GM21723 (cell line): ENCODE measurements around the gene CADPS.

Source experiments
- ATAC-seq: cut with Tn5 transposase; IDR thresholded peaks from one replicate; pipeline ENCODE4 v1.9.1; 2021; ENCODE audit warnings: mild to moderate bottlenecking, moderate library complexity; ENCODE audit not compliant: unreplicated experiment

CADPS gene

DNA sequence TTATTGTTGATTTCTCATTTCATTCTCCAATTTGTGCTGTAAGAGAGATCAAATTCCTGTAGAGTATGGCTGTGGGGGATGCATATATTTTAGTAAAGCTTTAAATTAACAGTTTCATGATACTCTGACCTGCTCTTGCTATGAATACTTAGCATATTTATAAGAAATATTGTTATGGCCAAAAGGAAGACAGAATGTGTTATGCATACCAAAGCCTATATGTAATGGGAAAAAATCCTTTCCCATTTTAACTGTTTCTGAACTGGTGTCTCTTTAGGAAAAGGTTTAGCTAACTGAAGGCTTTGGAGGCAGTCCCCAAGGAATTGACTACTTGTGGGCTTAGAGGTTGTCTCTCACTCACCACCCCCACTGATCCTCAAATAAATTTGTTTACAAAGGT lies 59.2 kb downstream of the CADPS start:
- ATAC-seq, result no peak

DNA sequence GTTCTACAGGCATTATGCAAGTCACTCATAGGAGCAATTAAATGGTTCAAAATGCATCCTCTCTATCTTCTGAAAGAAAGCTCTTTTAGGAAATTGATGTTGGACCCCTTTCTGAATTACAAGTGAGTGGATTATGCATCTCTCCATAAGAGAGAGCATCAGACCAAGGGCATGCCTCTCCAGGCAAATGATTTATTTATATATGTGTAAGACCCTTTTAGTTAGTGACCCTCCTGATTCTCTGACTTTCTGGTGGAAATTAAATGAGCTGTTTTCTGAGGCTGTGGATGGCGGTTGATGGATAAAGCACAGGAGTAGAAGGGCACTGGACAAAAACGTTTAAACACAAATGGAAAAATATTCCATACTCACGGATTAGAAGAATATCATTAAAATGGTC lies 62.6 kb downstream of the CADPS start:
- ATAC-seq, result no peak

DNA sequence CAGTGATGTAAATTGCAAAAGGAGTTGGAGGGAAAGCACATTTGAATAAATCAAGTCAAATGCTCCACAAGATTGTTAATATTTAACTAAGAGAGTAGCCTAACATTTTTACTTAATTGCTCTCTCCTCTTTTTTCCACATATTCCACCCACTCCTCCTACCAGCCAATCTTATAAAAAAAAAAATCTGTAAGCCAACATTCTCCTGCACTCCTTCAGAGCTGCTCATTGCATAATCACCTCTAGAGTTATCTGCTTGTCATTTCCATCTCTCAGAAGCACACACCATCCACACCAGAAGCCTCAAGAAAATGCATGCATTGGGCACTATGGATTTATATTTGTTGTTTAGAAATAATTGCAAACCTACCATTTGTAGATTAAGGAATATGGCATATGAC lies 64.1 kb downstream of the CADPS start:
- no peak for ATAC-seq

DNA sequence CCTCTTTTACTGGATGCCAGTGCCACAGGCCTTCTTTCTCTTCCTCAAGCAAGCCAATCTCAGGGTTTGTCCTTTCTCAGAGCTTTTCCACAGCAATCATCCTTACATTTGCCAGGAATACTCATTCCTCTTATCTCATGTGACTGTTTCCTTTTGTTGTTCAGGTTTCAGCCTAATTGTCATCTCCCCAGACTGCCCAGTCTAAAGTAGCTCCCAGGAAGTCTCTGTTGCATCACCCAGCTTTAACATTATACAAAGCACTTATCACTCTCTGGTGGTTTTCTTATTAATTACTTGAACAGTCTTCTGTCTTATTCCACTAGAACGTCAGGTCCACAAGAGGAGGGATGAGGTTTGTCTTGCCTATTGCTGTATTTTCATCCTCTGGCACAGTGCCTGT lies 65.8 kb downstream of the CADPS start:
- ATAC-seq, result no peak

DNA sequence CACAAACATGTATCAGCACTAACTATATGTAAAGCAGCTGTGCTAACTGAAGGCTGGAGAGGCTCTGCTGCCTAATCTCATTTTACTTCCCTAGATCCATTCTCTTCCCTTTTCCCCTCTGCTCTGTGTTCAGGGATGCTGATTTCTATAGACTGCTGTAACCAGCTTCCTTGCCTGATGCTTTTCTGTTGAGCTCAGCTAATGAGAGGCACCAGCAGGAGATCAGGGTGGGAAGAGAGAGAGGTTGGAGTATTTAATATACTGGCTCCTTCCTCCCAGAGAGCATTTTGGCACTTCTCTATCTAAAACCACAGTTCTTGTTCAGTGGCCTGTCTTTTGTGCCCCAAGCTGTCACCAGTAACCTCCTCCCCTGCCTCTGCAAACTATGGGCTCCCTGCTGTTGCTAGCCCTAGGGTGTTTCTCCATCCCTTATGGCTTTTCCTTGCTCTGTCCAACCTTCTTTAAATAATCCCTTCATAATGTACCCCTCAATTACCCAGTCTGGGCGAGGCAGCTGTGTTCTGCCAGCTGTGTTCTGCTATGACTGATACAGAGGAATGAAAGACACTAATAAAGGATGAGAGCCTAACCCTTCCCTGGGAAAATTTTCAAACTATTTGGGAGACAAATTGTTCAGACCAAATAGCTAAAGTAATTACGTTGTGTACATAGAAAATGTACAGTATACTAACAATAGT lies 69.5 kb downstream of the CADPS start:
- no peak for ATAC-seq

DNA sequence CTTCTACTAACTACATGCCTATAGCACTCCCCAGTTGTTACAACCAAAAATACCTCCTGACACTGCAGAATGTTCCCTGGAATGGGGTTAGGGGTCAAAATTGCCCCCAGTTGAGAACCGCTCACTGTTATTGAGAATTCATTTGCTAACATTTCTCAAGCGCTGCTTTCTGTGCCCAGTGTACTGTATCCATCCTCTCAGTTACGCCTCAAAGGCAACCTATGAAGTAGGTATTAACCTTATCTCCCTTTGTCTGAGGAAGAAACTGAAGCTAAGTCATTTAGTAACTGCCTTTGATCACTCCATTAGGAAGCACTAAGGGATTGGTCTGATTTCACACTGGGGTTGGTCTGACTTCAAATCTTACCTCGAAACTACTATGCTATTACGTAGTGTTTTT lies 70.1 kb downstream of the CADPS start:
- no peak for ATAC-seq

DNA sequence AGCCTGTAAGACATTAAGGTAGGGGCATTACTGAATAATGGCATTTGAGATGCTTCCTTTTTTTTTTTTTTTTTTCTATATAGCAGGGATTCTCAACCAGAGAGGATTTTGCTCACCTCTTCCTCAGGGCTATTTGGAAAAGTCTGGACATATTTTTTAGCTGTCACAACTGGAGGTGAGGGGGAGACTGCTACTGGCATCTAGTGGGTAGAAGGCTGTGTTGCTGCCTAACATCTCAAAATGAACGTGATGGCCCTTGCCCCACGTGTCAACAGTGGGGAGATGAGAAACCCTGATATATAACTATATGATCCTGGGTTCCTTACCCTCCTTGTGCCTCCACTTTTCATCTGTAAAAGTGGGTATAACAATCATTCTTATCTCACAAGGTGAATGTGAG lies 71.9 kb downstream of the CADPS start:
- no peak for ATAC-seq

DNA sequence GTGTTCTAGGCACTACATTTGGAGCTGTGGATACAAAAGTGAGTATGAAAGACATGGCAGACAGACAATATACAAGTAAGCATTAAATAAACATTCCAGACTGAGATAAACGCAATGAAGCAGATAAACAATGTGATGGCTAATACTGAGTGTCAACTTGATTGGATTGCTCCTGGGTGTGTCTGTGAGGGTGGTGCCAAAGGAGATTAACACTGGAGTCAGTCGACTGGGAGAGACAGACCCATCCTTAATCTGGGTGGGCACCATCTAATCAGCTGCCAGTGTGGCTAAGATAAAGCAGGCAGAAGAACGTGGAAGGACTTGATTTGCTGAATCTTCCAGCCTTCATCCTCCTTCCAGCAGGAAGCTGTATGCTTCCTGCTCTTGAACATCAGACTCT lies 77.2 kb downstream of the CADPS start:
- no peak for ATAC-seq

DNA sequence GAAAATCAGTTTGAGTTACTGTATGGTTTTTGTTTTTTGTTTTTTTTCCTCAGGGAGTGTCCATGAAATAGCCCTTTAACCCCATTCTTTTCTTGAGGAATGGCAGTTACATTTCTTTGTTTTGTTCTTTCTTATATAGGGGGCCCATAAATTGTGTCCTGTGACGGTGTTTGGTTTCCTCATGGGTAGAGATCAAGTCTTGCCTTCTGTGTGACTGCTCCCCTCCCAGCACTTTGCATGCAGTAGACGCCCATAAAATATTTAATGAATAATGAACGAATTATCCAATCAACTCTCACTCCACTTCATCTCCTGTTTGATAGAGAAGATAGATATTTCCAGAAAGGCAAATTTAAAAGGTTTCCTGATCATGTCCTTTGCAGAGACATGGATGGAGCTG lies 78.1 kb downstream of the CADPS start:
- ATAC-seq, result no peak

DNA sequence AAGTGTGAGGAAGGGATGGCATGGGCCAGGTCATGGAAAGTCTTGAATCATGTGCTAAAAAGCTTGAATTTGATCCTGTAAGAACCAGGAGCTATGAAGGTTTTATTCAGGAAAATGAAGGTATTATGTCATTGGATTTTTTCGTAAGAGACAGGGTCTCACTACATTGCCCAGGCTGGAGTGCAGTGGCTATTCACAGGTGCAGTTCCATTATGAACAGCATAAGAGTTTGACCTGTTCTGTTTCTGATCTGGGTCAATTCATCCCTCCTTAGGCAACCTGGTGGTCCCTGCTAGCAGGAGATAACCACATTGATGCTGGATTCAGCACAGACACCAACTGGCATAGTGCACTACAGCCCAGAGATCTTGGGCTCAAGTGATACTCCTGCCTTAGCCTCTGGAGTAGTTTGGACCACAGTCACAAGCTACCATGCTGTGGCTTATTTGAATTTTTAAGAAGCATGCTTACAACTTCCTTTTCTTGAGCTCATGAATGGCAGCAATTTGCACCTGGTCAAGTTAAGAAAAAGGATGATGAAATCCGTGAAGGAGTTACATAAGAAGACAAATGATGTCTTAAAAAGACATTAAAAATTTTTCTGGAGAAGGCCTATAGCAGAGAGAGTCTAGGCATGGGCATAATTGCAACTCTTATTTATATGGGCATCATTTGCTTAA lies 79.1 kb downstream of the CADPS start:
- ATAC-seq, result no peak

DNA sequence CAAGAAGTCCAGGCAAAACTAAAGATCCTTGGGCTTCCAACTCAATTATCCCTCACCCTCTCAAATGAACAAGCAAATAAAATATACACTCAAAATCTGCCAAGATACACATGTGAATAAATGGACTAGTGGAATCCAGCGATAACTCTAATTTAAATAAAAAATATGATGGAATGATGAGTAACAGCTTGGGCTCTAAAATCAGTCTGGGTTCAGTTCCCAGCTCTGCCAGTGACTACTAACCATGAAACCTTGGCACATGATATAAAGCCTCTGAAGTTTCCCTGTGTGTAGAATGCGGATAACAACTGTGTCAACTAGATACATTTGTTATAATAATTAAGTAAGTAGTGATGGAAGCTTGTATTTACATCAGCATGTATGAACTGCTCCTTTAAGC lies 81.3 kb downstream of the CADPS start:
- no peak for ATAC-seq

DNA sequence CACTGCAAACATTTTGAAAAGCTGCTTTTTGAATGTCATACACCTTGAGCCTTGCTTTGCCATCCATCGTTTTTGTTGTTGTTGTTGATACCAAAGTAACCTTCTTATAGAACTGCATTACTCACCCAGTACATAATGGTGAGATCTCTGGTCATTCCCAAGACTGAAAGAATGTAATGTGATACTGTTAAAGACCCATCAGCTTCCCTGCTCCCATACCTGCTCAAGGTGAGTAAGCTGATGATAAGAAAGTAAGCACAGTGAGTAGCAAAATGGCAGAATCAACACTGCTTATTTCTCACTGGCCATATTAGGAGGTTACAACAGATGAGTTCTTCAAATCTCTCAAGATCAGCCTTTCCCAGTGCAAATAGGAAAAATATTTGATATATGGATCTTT lies 89.8 kb downstream of the CADPS start:
- ATAC-seq, result no peak

DNA sequence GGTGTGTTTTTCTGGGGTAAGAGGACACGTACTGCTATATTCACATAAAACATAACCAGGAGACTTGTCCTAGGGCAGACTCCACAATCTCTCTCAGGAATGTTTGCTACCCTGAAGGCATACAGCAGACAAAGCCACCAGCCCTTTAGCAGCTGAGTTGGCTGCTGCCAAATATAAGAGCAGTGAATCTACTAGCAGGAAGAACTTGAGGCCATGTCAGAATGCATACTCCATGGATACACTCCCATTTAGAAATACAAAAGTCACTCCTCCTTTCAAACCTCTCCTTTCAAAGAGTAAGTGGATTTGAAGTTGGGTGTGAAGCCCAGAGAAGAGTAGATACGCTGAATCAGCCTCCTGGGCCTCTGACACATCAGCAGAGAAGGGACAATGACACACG lies 94.1 kb downstream of the CADPS start:
- ATAC-seq, result no peak

DNA sequence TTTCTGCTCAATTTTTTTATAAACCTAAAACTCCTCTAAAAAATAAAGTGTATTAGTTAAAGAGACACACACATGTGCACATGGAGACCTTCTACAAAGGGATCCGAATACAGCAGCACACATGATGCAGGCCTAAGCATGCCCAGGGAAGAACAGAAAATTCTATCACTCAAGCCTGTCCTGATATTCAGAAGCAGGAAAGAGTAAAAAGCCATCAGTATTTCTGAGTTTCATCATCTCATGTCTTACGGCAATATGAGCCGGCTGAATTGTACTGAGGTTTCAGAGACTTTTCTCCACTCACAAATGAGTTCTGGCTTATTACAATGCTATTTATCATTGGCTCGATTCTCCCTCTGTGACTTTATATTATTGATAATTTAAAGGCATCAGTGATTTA lies 97.5 kb downstream of the CADPS start:
- no peak for ATAC-seq

DNA sequence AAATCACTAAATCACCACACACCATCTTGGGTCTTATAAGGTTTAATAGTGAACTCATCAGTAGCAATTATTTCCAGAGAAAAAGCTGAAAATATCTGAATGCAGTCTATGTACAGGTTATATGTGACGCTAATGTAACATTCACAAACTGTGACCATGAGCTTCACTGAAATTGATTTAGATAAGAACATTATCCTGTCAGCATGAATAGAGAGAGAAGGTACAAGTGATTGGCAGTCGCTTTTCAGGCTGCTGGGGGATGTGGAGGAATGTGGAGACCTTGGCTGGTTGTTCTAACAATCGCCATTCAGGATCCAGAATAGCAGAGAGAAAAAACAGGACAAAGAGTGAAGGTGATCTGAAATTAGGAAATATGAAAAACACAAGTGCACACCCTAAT lies 98.1 kb downstream of the CADPS start:
- ATAC-seq, result no peak

DNA sequence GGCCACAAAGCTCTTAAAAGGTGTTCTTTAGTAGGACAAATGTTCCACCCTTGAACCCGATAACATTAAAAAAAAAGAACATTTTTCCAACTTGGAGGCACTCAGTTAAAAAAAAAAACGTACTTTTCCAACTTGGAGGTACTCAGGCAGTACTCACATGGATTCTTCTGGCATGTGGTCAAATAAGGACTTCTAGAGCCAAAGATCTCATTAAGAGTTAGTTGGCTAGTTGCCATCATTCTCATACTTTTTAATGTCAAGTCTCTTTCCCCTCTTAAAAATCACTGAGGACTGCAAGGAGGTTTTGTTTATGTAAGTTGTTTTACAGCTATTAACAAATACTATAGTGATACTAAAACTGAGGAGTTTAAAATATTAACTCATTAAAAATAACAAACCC lies 101.0 kb downstream of the CADPS start:
- no peak for ATAC-seq

DNA sequence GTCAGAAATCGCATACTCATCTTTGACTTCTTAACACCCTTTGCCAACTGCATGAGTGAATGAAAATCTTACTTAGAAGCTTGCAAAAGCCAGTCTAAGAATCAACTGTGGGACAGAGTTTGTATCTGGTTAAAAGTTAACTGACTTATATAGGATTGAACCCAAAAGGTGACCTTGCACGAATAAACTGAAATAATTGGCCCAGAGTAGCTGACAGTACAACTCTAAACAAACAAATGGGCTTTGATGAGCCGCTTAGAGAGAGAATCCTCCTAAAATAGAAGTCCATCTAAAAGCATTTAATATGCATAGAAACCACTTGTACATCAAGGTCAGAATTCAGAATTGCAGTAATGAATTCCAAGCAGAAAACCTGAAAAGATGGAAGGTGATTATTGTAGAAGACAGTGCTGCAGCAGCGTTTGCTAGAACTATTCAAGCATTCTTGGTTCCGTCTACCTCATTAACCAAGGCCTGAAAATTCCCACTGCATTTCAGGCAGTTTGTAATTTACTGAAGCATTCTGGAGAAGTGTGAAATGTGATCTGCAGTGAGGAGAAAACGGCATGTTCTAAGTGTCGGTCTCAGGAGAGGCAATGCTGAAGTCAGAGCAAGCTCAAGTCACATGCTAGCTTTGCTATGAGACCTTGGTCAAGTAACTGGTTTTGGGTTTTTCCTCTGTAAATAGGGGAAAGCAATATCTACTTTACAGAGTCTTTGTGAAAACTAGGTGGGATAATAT lies 103.7 kb downstream of the CADPS start:
- ATAC-seq, result no peak

DNA sequence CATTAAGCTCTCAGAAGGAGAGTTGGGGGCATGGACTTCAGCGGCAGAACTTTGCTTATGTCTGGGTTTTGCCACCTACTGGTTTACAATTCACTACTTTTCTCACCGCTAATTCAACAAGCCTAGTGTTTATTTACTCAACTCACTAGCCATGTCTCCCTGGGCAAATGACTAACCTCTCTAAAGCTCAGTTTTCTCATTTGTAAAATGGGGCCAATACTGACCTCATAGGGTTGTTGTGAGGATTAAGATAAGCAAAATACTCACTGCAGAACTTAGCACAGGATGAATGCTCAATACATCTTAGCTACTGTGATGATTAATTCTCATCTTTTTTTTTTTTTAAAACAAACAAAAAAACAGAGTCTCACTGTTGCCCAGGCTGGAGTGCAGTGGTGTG lies 106.3 kb downstream of the CADPS start:
- no peak for ATAC-seq

DNA sequence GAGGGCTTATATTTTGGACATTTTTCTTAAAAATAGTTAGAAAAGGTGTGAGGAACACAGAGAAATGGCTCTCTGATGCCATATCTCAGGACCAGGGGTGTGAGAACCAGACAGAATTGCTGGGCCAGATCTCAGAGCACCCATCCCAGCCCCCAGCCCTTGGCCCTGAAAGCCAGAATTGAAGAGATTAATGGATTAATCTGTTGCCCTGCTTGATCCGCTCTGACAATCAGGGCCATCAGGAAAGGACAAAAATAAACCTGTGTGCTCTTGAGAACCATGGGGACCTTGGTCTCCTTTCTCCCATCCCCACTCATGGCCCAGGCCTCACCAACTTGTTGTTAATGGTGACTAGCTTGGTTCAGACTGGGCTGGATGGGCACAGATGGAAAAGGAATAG lies 113.5 kb downstream of the CADPS start:
- no peak for ATAC-seq

DNA sequence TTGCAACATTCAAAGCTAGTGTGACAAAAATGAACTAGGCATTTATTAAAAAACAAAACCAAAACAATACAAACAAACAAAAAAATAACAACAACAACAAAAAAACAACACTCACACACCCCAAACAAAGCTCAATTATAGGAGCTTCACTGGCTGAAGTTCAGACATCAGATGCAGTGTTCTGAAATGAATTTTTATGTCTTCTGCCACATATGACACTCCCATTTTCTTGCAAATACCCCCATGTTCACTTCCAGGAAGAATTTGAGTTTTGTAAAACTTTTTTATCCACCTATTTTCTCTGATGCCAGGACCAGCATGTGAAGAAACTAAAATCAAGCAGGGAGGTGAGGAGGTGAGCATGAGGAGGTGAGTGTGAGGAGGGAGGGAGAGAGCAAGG lies 113.9 kb downstream of the CADPS start:
- ATAC-seq, result no peak

DNA sequence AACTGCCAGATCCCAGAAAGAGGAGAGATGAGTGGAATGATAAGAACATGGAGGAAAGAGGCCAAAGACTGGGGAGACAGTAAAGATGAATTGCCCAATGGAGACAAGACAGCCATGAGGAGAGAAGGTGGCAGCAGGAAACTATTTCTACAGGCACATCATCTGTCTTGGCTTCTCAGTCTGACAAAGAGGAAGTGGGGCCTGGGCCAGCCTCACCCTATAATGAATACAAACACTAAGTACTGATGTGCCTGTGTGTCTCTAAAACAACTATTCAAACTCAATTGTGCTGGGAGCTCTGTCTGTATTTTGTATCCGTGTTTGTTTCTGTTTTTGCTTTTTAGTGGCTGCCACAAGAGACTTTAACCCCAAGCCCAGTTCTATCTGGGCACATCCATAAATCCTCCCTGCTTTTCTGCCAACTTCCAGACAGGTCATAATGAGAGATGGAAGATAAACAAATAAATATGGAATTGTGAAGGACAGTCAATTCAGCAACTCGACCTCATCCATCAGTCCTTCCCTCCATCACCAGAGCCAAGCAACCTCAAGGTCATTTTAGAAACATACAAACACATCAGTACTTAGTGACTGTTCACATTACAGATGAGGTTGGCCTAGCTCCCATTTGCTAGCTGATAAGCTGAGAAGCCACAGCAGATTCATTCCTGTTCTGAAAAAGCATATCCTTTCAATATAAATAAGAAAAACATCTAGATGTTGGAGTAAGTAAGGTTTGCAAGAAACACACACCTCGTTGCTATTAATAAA lies 116.7 kb downstream of the CADPS start:
- no peak for ATAC-seq

DNA sequence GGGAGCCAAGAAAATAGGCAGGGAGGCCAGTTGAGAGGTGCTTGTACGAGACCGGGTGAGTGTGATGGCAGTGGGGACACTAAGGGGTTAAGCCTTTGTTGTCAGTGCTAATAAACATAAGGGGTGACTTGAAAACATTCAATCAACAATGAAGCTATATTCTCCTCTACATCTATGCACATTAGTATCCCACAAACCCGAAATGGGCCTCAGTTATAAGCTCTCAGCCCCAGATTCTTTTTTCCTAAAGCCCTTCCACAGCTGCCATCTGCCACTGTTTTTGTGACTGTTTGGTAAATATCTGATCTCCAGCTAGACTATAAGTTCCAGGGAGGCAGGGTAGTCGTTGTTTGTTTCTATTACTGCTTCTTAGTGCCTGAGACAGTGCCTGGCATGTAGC lies 118.2 kb downstream of the CADPS start:
- ATAC-seq, result no peak
